ENCODE data around the gene AUTS2.

GRCh38 chr7:70565721-70566370 is 967.6 kb downstream of the AUTS2 start:
- TF ChIP-seq CTCF (IDR thresholded peaks at IDR 0.05) = no peak
- TF ChIP-seq POLR2A (IDR thresholded peaks at IDR 0.05) = no peak

All from thyroid gland (tissue), 4 donors.